NOMO-1 (cell line): ENCODE data around the gene CCDC144A.
"Not testable (repeated sequence)": the region's sequence is repeated elsewhere in the genome, so short reads cannot be mapped to it uniquely, and the experiment has no call there.

ENCODE experiments used
- DNase-seq, 2 experiments: peaks; one replicate each; lab custom pipeline; 2025; ENCODE audit not compliant: unreplicated experiment in 2 of 2; lab: John Stamatoyannopoulos, UW

CCDC144A gene

GRCh38 chr17:16751924-16752287 is 61.9 kb downstream of the CCDC144A start:
- DNase-seq = not testable (repeated sequence)

GRCh38 chr17:16757520-16757919 is 67.5 kb downstream of the CCDC144A start:
- not testable (repeated sequence) for DNase-seq

GRCh38 chr17:16758177-16758576 is 68.1 kb downstream of the CCDC144A start:
- DNase-seq = not testable (repeated sequence)

- not testable (repeated sequence) for DNase-seq
Measured at GRCh38 chr17:16768290-16769175, 78.5 kb downstream of the CCDC144A start.

- not testable (repeated sequence) for DNase-seq
Measured at GRCh38 chr17:16772394-16773145, 82.5 kb downstream of the CCDC144A start.

- not testable (repeated sequence) for DNase-seq
Measured at GRCh38 chr17:16773146-16773522, 83.1 kb downstream of the CCDC144A start.

GRCh38 chr17:16787851-16788250 is 97.8 kb downstream of the CCDC144A start:
- not testable (repeated sequence) for DNase-seq

GRCh38 chr17:16788889-16789536 is 99.0 kb downstream of the CCDC144A start:
- not testable (repeated sequence) for DNase-seq

- DNase-seq = not testable (repeated sequence)
Measured at GRCh38 chr17:16789622-16790021, 99.6 kb downstream of the CCDC144A start.

- DNase-seq = not testable (repeated sequence)
Measured at GRCh38 chr17:16790313-16790871, 100.4 kb downstream of the CCDC144A start.

GRCh38 chr17:16794215-16794614 is 104.2 kb downstream of the CCDC144A start:
- peak; percentile 12 to 24 for DNase-seq

GRCh38 chr17:16795894-16796293 is 105.9 kb downstream of the CCDC144A start:
- not testable (repeated sequence) for DNase-seq

- DNase-seq = not testable (repeated sequence)
Measured at GRCh38 chr17:16804851-16805250, 114.8 kb downstream of the CCDC144A start.

GRCh38 chr17:16806599-16806998 is 116.6 kb downstream of the CCDC144A start:
- not testable (repeated sequence) for DNase-seq

GRCh38 chr17:16807620-16808019 is 117.6 kb downstream of the CCDC144A start:
- not testable (repeated sequence) for DNase-seq

GRCh38 chr17:16810236-16810635 is 120.2 kb downstream of the CCDC144A start:
- DNase-seq = not testable (repeated sequence)

GRCh38 chr17:16812126-16812525 is 122.1 kb downstream of the CCDC144A start:
- not testable (repeated sequence) for DNase-seq

GRCh38 chr17:16814439-16814838 is 124.4 kb downstream of the CCDC144A start:
- DNase-seq = no peak

- no peak for DNase-seq
Measured at GRCh38 chr17:16817201-16817600, 127.2 kb downstream of the CCDC144A start.

- DNase-seq = not testable (repeated sequence)
Measured at GRCh38 chr17:16817940-16818339, 127.9 kb downstream of the CCDC144A start.

- no peak for DNase-seq
Measured at GRCh38 chr17:16818340-16818739, 128.3 kb downstream of the CCDC144A start.
